GM23338 (cell line): ENCODE data around the gene PRELID2. TPM values are rescaled to one million over a fixed set of nuclear protein-coding genes. Genes with fewer than 3 reads are reported as not detected.

Experiments used
- ATAC-seq: fragments of 200-7000 bp; cut with Tn5 transposase; 3 replicates; pipeline ENCODE4 v1.9.1; 2020
- DNase-seq: peaks from one replicate; pipeline ENCODE4 v3.0.0-alpha.2; 2015; ENCODE audit warnings: low spot score
- H2AFZ ChIP-seq: fragments of 200-600 bp; sonication (generic); 2 replicates; pipeline ENCODE4 v1.8.0; 2016; ENCODE audit warnings: antibody characterized with exemption, mild to moderate bottlenecking, moderate library complexity
- H3F3A ChIP-seq: fragments of 200-600 bp; sonication (generic); replicated peaks from 2 replicates; pipeline ENCODE4 v1.8.0; 2017; ENCODE audit warnings: antibody characterized with exemption, mixed run types, low read depth
- H3K27ac ChIP-seq: fragments of 200-600 bp; sonication (generic); 2 replicates; pipeline ENCODE4 v1.6.1; 2016; ENCODE audit warnings: low read depth
- H3K27me3 ChIP-seq: fragments of 200-600 bp; sonication (generic); 2 replicates; pipeline ENCODE4 v1.8.0; 2016; ENCODE audit warnings: mild to moderate bottlenecking, mixed run types, moderate library complexity; ENCODE audit not compliant: insufficient read depth
- H3K36me3 ChIP-seq: fragments of 200-600 bp; sonication (generic); 2 replicates; pipeline ENCODE4 v1.8.0; 2016; ENCODE audit warnings: mild to moderate bottlenecking; ENCODE audit not compliant: insufficient read depth
- H3K4me1 ChIP-seq: fragments of 200-600 bp; sonication (generic); 2 replicates; pipeline ENCODE4 v1.8.0; 2016; ENCODE audit warnings: mild to moderate bottlenecking, moderate library complexity; ENCODE audit not compliant: insufficient read depth
- H3K4me2 ChIP-seq: fragments of 200-600 bp; sonication (generic); 2 replicates; pipeline ENCODE4 v1.7.1; 2017; ENCODE audit warnings: mixed run types
- H3K4me3 ChIP-seq: fragments of 200-600 bp; sonication (generic); 2 replicates; pipeline ENCODE4 v1.6.1; 2016; ENCODE audit warnings: mixed run types
- H3K79me2 ChIP-seq: fragments of 200-600 bp; sonication (generic); replicated peaks from 2 replicates; pipeline ENCODE4 v1.8.0; 2017; ENCODE audit warnings: mild to moderate bottlenecking; ENCODE audit not compliant: insufficient read depth
- H3K9me2 ChIP-seq: fragments of 200-600 bp; sonication (generic); 2 replicates; pipeline ENCODE4 v1.8.0; 2017; ENCODE audit not compliant: insufficient read depth
- H4K20me1 ChIP-seq: fragments of 200-600 bp; sonication (generic); replicated peaks from 2 replicates; pipeline ENCODE4 v1.8.0; 2017; ENCODE audit warnings: mild to moderate bottlenecking; ENCODE audit not compliant: insufficient read depth
- H3K27ac Mint-ChIP-seq: 2 replicates; pipeline ENCODE4 v1.8.0; 2020; ENCODE audit warnings: inconsistent platforms, mild to moderate bottlenecking, moderate library complexity, mixed read lengths
- H3K27me3 Mint-ChIP-seq: 3 replicates; pipeline ENCODE4 v1.8.0; 2022; ENCODE audit warnings: low read depth, mild to moderate bottlenecking, moderate library complexity, mixed read lengths, inconsistent platforms; ENCODE audit not compliant: insufficient read depth, poor library complexity
- H3K36me3 Mint-ChIP-seq: 3 replicates; pipeline ENCODE4 v1.8.0; 2021; ENCODE audit warnings: low read depth, mild to moderate bottlenecking, inconsistent platforms, moderate library complexity, mixed read lengths
- H3K4me1 Mint-ChIP-seq: 3 replicates; pipeline ENCODE4 v1.8.0; 2020; ENCODE audit warnings: mild to moderate bottlenecking, inconsistent platforms, mixed read lengths
- H3K4me3 Mint-ChIP-seq: 3 replicates; pipeline ENCODE4 v1.8.0; 2021; ENCODE audit warnings: moderate library complexity, mild to moderate bottlenecking, inconsistent platforms, mixed read lengths
- H3K9me3 Mint-ChIP-seq: 3 replicates; pipeline ENCODE4 v1.8.0; 2020; ENCODE audit warnings: moderate library complexity, mild to moderate bottlenecking, inconsistent platforms, mixed read lengths
- CREB1 ChIP-seq: fragments of 250-450 bp; sonication (Bioruptor Pico); IDR thresholded peaks from 2 replicates; pipeline ENCODE4 v1.5.0; 2020; ENCODE audit warnings: low read depth, mild to moderate bottlenecking, moderate library complexity
- ETS1 ChIP-seq: IDR thresholded peaks from 2 replicates; pipeline ENCODE4 v1.6.1; 2016; ENCODE audit warnings: antibody characterized with exemption
- EZH2 ChIP-seq: fragments of 200-600 bp; sonication (generic); IDR thresholded peaks from one replicate; pipeline ENCODE4 v1.8.0; 2017; ENCODE audit warnings: antibody characterized with exemption, mild to moderate bottlenecking, low read depth; ENCODE audit not compliant: unreplicated experiment
- EZH2phosphoT487 ChIP-seq: fragments of 200-600 bp; sonication (generic); IDR thresholded peaks from one replicate; pipeline ENCODE4 v1.8.1; 2018; ENCODE audit warnings: antibody characterized with exemption; ENCODE audit not compliant: unreplicated experiment
- JUNB ChIP-seq: IDR thresholded peaks from one replicate; pipeline ENCODE4 v1.6.1; 2016; ENCODE audit warnings: antibody characterized with exemption; ENCODE audit not compliant: unreplicated experiment
- NANOG ChIP-seq: IDR thresholded peaks from 2 replicates; pipeline ENCODE4 v1.6.1; 2016; ENCODE audit warnings: antibody characterized with exemption, borderline replicate concordance
- POLR2AphosphoS5 ChIP-seq: IDR thresholded peaks from 2 replicates; pipeline ENCODE4 v1.6.1; 2016; ENCODE audit warnings: antibody characterized with exemption, low read depth
- REST ChIP-seq: IDR thresholded peaks from one replicate; pipeline ENCODE4 v1.6.1; 2018; ENCODE audit warnings: antibody characterized with exemption; ENCODE audit not compliant: unreplicated experiment
- STAT1 ChIP-seq: IDR thresholded peaks from one replicate; pipeline ENCODE4 v1.6.1; 2016; ENCODE audit warnings: antibody characterized with exemption; ENCODE audit not compliant: unreplicated experiment
- ZNF331 ChIP-seq: fragments of 250-450 bp; sonication (Bioruptor Pico); IDR thresholded peaks from 2 replicates; pipeline ENCODE4 v1.5.0; 2020; ENCODE audit warnings: low read depth, mild to moderate bottlenecking, moderate library complexity
- polyA plus RNA-seq: library from polyadenylated mRNA; unstranded; fragments of >200 nt; fragmentation: Nextera tagmentation; extraction: Ambion mirVana; gene quantifications from 2 replicates; pipeline ENCODE4 v1.2.1, GENCODE V29; 2016
- total RNA-seq: library from RNA; depleted of rRNA; stranded (reverse); fragments of >200 nt; shearing (Covaris generic); gene quantifications from 2 replicates; pipeline ENCODE4 v1.2.3, GENCODE V29; 2014
- TF ChIP-seq, protein P1 (sequence below): fragments of 250-450 bp; sonication (Bioruptor Pico); IDR thresholded peaks from 2 replicates; pipeline ENCODE4 v1.5.0; 2020; ENCODE audit warnings: mild to moderate bottlenecking, moderate library complexity

PRELID2 gene
- total and polyA plus RNA-seq, 2 experiments from 2014 or later, result 9.3 to 9.8 TPM

DNA sequence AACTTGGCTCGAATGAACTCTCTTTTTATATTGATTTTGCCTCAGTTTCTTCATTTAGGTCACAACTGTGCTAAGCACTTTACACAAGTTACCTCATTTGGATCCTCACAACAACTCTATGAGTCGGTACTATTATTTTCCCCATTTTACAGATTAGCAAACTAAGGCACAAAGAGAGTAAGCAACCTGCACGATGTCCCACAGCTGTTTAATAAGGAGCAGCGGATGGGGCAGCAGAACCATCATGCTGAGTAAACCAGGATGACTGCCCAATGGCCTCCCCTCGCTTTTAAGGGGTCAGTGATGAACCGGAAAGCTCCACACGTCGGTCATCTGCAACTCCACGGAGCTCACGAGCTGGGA lies 607 bp downstream of the PRELID2 start (continued):
- TF ChIP-seq REST (no peak), ZNF331 (CRISPR knock-in tag) (no peak), POLR2AphosphoS5 (no peak), NANOG (no peak), CREB1 (CRISPR knock-in tag) (no peak), STAT1 (no peak)

GRCh38 chr5:145833631-145834200 lies 1.4 kb downstream of the PRELID2 start:
- Histone ChIP-seq H3K27ac (no peak overlapping the region), H3K9me2 (no peaks in the 10 kb centered on the region), H3K79me2 (no peaks in the 10 kb centered on the region), H3K4me3 (no peak overlapping the region), H3K4me2 (no peak overlapping the region), H3K4me1 (no peaks in the 10 kb centered on the region; the same call in 1 of the 2 replicates), H3F3A (no peaks in the 10 kb centered on the region), H3K27me3 (peaks cover 22% of the 10 kb centered on the region), H3K36me3 (no peaks in the 10 kb centered on the region), H2AFZ (no peak overlapping the region), H4K20me1 (no peaks in the 10 kb centered on the region)
- ATAC-seq (no peak), DNase-seq (no peak)
- Mint-ChIP-seq H3K4me3 (peak overlapping the region; percentile 47; the same call in 1 of the 3 replicates), H3K9me3 (no peaks in the 10 kb centered on the region), H3K36me3 (no peaks in the 10 kb centered on the region), H3K4me1 (peaks cover 5% of the 10 kb centered on the region; the same call in 1 of the 3 replicates), H3K27me3 (peaks cover 8% of the 10 kb centered on the region), H3K27ac (no peak overlapping the region)
- TF ChIP-seq, protein P1, sequence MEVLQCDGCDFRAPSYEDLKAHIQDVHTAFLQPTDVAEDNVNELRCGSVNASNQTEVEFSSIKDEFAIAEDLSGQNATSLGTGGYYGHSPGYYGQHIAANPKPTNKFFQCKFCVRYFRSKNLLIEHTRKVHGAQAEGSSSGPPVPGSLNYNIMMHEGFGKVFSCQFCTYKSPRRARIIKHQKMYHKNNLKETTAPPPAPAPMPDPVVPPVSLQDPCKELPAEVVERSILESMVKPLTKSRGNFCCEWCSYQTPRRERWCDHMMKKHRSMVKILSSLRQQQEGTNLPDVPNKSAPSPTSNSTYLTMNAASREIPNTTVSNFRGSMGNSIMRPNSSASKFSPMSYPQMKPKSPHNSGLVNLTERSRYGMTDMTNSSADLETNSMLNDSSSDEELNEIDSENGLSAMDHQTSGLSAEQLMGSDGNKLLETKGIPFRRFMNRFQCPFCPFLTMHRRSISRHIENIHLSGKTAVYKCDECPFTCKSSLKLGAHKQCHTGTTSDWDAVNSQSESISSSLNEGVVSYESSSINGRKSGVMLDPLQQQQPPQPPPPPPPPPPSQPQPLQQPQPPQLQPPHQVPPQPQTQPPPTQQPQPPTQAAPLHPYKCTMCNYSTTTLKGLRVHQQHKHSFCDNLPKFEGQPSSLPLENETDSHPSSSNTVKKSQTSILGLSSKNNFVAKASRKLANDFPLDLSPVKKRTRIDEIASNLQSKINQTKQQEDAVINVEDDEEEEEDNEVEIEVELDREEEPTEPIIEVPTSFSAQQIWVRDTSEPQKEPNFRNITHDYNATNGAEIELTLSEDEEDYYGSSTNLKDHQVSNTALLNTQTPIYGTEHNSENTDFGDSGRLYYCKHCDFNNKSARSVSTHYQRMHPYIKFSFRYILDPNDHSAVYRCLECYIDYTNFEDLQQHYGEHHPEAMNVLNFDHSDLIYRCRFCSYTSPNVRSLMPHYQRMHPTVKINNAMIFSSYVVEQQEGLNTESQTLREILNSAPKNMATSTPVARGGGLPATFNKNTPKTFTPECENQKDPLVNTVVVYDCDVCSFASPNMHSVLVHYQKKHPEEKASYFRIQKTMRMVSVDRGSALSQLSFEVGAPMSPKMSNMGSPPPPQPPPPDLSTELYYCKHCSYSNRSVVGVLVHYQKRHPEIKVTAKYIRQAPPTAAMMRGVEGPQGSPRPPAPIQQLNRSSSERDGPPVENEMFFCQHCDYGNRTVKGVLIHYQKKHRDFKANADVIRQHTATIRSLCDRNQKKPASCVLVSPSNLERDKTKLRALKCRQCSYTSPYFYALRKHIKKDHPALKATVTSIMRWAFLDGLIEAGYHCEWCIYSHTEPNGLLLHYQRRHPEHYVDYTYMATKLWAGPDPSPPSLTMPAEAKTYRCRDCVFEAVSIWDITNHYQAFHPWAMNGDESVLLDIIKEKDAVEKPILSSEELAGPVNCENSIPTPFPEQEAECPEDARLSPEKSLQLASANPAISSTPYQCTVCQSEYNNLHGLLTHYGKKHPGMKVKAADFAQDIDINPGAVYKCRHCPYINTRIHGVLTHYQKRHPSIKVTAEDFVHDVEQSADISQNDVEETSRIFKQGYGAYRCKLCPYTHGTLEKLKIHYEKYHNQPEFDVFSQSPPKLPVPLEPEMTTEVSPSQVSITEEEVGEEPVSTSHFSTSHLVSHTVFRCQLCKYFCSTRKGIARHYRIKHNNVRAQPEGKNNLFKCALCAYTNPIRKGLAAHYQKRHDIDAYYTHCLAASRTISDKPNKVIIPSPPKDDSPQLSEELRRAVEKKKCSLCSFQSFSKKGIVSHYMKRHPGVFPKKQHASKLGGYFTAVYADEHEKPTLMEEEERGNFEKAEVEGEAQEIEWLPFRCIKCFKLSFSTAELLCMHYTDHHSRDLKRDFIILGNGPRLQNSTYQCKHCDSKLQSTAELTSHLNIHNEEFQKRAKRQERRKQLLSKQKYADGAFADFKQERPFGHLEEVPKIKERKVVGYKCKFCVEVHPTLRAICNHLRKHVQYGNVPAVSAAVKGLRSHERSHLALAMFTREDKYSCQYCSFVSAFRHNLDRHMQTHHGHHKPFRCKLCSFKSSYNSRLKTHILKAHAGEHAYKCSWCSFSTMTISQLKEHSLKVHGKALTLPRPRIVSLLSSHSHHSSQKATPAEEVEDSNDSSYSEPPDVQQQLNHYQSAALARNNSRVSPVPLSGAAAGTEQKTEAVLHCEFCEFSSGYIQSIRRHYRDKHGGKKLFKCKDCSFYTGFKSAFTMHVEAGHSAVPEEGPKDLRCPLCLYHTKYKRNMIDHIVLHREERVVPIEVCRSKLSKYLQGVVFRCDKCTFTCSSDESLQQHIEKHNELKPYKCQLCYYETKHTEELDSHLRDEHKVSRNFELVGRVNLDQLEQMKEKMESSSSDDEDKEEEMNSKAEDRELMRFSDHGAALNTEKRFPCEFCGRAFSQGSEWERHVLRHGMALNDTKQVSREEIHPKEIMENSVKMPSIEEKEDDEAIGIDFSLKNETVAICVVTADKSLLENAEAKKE (CRISPR knock-in tag), result no peak
- TF ChIP-seq POLR2AphosphoS5 (no peak), ETS1 (no peak), REST (no peak), EZH2 (no peak), EZH2phosphoT487 (no peak), JUNB (no peak)
